ENCODE measurements around the gene RNF144A.

DNA sequence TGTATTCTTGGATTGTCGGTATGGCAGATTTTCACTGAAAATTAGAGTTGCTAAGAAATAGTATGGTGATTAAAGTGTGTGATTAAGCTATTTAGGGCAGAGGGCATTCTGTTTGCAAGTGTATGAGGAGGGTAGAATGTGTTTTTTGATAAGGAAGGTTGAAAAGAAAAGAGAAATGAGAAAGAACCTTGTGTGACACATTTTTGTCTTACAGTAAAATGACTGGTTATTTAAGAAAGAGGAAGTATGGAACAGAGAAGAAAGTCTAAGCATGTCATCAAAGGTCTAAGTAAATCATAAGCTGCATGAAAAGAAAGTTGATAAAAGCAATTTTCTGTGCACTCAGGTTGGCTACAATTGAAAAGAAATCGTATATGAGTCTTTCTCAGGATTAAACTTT lies 44.8 kb upstream of the RNF144A start:
- TF ChIP-seq, protein P1, sequence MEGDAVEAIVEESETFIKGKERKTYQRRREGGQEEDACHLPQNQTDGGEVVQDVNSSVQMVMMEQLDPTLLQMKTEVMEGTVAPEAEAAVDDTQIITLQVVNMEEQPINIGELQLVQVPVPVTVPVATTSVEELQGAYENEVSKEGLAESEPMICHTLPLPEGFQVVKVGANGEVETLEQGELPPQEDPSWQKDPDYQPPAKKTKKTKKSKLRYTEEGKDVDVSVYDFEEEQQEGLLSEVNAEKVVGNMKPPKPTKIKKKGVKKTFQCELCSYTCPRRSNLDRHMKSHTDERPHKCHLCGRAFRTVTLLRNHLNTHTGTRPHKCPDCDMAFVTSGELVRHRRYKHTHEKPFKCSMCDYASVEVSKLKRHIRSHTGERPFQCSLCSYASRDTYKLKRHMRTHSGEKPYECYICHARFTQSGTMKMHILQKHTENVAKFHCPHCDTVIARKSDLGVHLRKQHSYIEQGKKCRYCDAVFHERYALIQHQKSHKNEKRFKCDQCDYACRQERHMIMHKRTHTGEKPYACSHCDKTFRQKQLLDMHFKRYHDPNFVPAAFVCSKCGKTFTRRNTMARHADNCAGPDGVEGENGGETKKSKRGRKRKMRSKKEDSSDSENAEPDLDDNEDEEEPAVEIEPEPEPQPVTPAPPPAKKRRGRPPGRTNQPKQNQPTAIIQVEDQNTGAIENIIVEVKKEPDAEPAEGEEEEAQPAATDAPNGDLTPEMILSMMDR (IDR thresholded peaks at IDR 0.05), result no peak
- TF ChIP-seq POLR2A (IDR thresholded peaks at IDR 0.05), result no peak

Data from right lobe of liver (tissue), 4 donors.